ENCODE results near the gene FSD1L. TPM values are rescaled to one million over a fixed set of nuclear protein-coding genes. Genes with fewer than 3 reads are reported as not detected.

Gene FSD1L
- 3.4 and 3.5 TPM in 2 replicates for total RNA-seq

DNA sequence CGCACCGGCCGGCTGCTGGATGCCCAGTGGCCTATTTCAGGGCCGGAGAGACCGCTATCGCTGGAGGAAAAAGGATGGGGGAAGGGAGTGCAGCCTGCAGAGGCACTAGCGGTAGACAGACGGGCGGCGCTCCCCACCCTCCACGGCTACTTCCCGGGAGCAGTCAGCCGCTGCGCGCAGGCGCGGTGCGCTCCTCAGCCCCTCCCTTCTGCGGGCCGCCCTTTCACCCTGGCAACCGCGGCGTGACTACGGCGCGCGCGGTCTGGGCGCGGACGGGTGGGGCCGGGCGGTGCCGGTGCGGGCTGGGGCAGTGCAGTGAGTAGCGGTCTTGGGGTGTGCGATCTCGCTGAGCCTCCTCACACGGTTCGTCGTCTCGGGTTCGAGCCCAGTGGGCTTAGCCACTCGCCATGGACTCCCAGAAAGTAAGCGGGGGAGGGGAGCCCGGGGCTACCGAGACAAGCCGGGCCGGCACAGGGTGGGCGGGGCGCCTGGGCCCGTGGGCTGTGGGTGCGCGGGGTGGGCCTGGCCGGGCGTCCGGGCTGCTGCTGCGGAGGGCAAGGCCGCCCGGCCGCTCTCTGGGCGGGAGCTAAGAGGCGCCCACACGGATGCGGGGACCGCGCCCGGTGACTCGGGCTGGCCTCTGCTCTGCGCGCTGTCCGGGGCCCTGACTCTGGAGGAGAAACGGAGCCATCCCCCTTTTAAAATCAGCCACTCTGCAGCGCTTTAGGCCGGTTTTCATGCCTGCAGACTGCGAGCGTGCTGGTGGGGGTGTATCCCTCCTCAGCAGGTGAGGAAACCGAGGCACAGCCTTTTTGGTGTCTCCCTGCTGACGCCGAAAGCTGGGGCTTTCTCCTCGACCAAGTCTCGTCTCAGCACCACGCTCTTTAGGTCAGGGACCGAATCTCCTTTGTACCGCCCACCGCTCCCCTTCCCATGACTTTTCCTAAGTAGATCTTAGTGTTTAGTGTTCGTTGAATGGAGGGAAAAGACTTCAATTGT, at the start of gene FSD1L:
Gene FSD1L, plus strand, starts transcription at position 221 of the 999 bp plus-strand sequence. Its CDS starts 187 bp downstream, at position 408.
- Mint-ChIP-seq H3K27me3 (ENCODE audit: insufficient read depth) (peaks cover 9% of the 10 kb centered on the region), H3K27ac (peak within 1 kb of the TSS; percentile 75), H3K9me3 (no peaks in the 10 kb centered on the region), H3K4me3 (peak within 1 kb of the TSS; percentile 87), H3K4me1 (ENCODE audit: low read depth) (peaks cover 17% of the 10 kb centered on the region), H3K36me3 (ENCODE audit: low read depth) (no peaks in the 10 kb centered on the region)
- intact Hi-C loops (cut with micrococcal nuclease) = loop anchor here (1.0 to 5.0 kb wide), 6 partner anchors 43 to 480 kb away; partner anchors contain the start of genes FKTN and SLC44A1
- peak; percentile 80 for DNase-seq (ENCODE audit: low spot score)

DNA sequence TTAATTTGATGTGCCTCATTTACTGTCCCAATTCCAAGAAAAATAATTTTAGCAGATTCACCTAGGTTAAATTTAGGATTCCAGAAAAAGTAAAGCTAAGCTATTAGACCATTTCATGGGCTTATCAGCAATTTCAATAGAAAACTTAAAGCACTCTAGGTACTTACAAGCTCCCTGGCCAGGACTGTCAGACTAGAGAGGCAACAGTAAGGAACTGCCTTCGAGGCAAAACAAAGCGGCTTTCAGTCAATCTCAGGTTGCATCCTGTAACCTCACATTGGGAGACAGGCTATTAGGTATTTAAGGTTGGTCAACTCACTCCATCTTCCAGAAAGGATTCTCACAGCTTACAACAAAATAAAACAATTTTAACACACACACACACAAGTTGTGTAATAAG, 48.7 kb upstream of the FSD1L start:
- no peaks in the 10 kb centered on the region for H3K9me3 Mint-ChIP-seq
- DNase-seq (ENCODE audit: low spot score) = no peak
- H3K4me1 Mint-ChIP-seq (ENCODE audit: low read depth) = peaks cover 9% of the 10 kb centered on the region
- intact Hi-C loops (cut with micrococcal nuclease) = no loop called here
- no peak overlapping the region for H3K4me3 Mint-ChIP-seq
- no peaks in the 10 kb centered on the region for H3K36me3 Mint-ChIP-seq (ENCODE audit: low read depth)
- H3K27me3 Mint-ChIP-seq (ENCODE audit: insufficient read depth) = peaks cover 65% of the 10 kb centered on the region
- H3K27ac Mint-ChIP-seq = no peak overlapping the region

GRCh38 chr9:105401651-105402050, 46.2 kb upstream of the FSD1L start:
- intact Hi-C loops (cut with micrococcal nuclease) = no loop called here
- no peaks in the 10 kb centered on the region for H3K9me3 Mint-ChIP-seq
- H3K27ac Mint-ChIP-seq = no peak overlapping the region
- peaks cover 31% of the 10 kb centered on the region for H3K4me1 Mint-ChIP-seq (ENCODE audit: low read depth)
- no peak overlapping the region for H3K4me3 Mint-ChIP-seq
- peaks cover 61% of the 10 kb centered on the region for H3K27me3 Mint-ChIP-seq (ENCODE audit: insufficient read depth)
- H3K36me3 Mint-ChIP-seq (ENCODE audit: low read depth) = no peaks in the 10 kb centered on the region
- no peak for DNase-seq (ENCODE audit: low spot score)

DNA sequence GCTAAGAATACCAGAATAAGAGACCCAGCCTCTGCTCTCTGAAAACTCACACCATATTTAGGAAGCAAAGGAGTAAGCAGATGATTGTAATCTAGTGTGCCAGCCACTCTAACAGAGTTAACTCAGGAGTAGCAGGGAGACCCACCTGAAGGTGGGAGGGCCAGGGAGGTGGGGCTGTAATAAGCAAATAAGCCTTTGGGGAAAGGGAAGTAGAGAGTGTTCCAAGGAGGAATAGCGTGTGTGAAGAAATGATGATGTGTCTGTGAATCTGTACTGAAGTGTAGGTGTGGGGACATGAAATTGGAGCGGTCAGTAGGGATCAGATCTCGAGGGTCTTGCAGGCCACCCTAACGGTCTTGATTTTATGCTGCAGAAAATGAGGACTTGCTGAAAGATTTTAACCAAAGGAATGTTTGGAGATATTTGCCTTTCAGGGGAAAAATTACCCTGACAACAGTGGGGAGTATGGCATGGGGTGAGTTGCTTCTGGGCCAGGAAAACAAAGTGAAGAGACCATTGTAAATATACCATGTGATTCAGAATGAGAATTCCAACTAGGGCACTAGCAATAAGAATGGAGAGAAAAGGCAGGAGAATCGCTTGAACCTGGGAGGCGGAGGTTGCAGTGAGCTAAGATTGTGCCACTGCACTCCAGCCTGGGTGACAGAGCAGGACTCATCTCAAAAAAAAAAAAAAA, 44.1 kb upstream of the FSD1L start:
- H3K9me3 Mint-ChIP-seq = no peaks in the 10 kb centered on the region

DNA sequence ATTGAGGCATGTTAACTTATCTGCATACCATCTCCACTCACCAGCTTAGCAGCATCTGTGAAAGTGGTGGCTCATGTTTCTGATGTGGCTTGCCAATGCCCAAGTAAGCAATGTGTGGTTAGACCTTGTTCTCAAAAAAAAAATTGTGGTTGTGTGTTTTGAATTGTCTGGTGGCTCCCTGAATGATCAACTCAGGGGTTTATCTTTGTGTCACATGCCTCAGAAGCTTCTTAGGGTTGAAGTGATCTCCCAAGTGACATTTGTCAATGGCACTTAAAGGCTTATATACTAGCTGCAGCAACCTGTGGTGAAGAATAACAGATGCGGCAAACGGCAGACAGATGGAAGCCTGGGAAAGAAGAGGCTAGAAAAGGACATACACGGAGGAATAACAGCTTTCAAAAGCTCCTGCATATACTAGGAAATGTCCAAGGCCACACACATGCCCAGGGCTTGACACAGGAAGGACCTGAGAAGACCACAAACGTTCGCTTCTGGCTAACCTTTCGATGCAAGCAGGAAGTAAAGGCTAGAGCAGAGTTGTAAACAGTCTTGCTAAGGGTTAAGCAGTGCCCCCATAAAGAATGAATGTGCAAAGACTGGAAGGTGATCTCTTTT, 42.2 kb upstream of the FSD1L start:
- Mint-ChIP-seq H3K9me3 (no peaks in the 10 kb centered on the region), H3K4me1 (ENCODE audit: low read depth) (peaks cover 31% of the 10 kb centered on the region)

More for the DNA sequence above, 44.1 kb upstream of the FSD1L start:
- Mint-ChIP-seq H3K4me1 (ENCODE audit: low read depth) (peaks cover 31% of the 10 kb centered on the region), H3K4me3 (no peak overlapping the region), H3K27ac (no peak overlapping the region), H3K36me3 (ENCODE audit: low read depth) (peaks cover 2% of the 10 kb centered on the region), H3K27me3 (ENCODE audit: insufficient read depth) (peaks cover 56% of the 10 kb centered on the region)
- DNase-seq (ENCODE audit: low spot score) = no peak
- intact Hi-C loops (cut with micrococcal nuclease) = loop anchor here (2.0 kb wide), 1 partner anchor 45 kb away; the partner anchor contains the start of gene FSD1L

DNA sequence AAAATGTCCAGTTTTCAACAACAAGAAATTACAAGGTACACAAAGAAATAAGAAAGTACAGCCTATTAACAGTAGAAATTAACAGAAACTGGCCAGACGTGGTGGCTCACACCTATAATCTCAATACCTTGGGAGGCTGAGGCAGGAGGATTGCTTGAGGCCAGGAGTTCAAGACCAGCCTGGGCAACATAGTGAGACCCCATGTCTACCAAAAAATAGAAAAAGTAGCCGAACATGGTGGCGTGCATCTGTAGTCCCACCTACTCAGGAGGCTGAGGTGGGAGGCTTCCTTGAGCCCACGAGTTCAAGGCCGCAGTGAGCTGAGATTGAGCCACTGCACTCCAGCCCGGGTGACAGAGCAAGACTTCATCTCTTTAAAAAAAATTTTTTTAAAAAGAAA, 41.5 kb upstream of the FSD1L start:
- intact Hi-C loops (cut with micrococcal nuclease) = no loop called here
- no peak for DNase-seq (ENCODE audit: low spot score)
- Mint-ChIP-seq H3K4me3 (no peak overlapping the region), H3K4me1 (ENCODE audit: low read depth) (peaks cover 31% of the 10 kb centered on the region), H3K27me3 (ENCODE audit: insufficient read depth) (peaks cover 72% of the 10 kb centered on the region), H3K9me3 (no peaks in the 10 kb centered on the region), H3K27ac (no peak overlapping the region), H3K36me3 (ENCODE audit: low read depth) (peaks cover 2% of the 10 kb centered on the region)

More for the DNA sequence above, 42.2 kb upstream of the FSD1L start:
- Mint-ChIP-seq H3K36me3 (ENCODE audit: low read depth) (peaks cover 2% of the 10 kb centered on the region), H3K27ac (peak overlapping the region; percentile 90), H3K27me3 (ENCODE audit: insufficient read depth) (peaks cover 66% of the 10 kb centered on the region), H3K4me3 (peak overlapping the region; percentile 23)
- intact Hi-C loops (cut with micrococcal nuclease) = loop anchor here (1.0 to 2.0 kb wide), 5 partner anchors 20 to 414 kb away; partner anchors contain the start of genes FSD1L and SLC44A1
- DNase-seq (ENCODE audit: low spot score) = peak; percentile 61

DNA sequence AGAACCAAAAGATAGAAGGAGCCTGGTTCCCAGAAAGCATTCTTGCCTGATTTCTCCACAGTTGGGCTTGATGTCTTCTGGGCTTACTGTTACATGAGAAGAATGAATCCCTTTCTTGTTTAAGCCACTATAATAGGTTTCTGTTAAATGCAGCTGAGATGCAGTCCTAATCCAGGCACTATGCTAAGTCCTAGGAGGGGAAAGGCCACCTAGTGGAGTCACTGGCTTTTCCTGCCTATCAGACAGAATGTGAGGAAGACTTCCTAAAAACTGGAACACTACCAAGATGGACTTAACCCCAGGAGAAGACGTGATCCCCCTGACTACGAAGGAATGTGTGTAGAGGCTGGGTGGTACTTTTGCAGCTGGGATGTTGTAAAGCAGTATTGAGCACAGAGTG, 34.3 kb upstream of the FSD1L start:
- Mint-ChIP-seq H3K27ac (no peak overlapping the region), H3K36me3 (ENCODE audit: low read depth) (no peaks in the 10 kb centered on the region), H3K27me3 (ENCODE audit: insufficient read depth) (peaks cover 59% of the 10 kb centered on the region), H3K9me3 (no peaks in the 10 kb centered on the region), H3K4me1 (ENCODE audit: low read depth) (peaks cover 13% of the 10 kb centered on the region), H3K4me3 (no peak overlapping the region)
- DNase-seq (ENCODE audit: low spot score) = no peak
- intact Hi-C loops (cut with micrococcal nuclease) = no loop called here

- DNase-seq (ENCODE audit: low spot score) = peak; percentile 25
- H3K27ac Mint-ChIP-seq = no peak overlapping the region
These were observed 32.7 kb upstream of the FSD1L start for GRCh38 chr9:105414947-105415661.

GRCh38 chr9:105415662-105415980, 32.2 kb upstream of the FSD1L start:
- DNase-seq (ENCODE audit: low spot score) = no peak
- Mint-ChIP-seq H3K27ac (no peak overlapping the region), H3K36me3 (ENCODE audit: low read depth) (no peaks in the 10 kb centered on the region), H3K27me3 (ENCODE audit: insufficient read depth) (peaks cover 41% of the 10 kb centered on the region), H3K4me3 (no peak overlapping the region), H3K4me1 (ENCODE audit: low read depth) (peaks cover 13% of the 10 kb centered on the region), H3K9me3 (no peaks in the 10 kb centered on the region)
- intact Hi-C loops (cut with micrococcal nuclease) = loop anchor here (1.0 to 2.0 kb wide), 6 partner anchors 171 to 635 kb away; partner anchors contain the start of gene SLC44A1

More at GRCh38 chr9:105414947-105415661, 32.7 kb upstream of the FSD1L start:
- H3K9me3 Mint-ChIP-seq = no peaks in the 10 kb centered on the region
- intact Hi-C loops (cut with micrococcal nuclease) = loop anchor here (1.0 to 2.0 kb wide), 6 partner anchors 170 to 634 kb away; partner anchors contain the start of gene SLC44A1
- H3K4me1 Mint-ChIP-seq (ENCODE audit: low read depth) = peaks cover 13% of the 10 kb centered on the region
- peaks cover 46% of the 10 kb centered on the region for H3K27me3 Mint-ChIP-seq (ENCODE audit: insufficient read depth)
- no peaks in the 10 kb centered on the region for H3K36me3 Mint-ChIP-seq (ENCODE audit: low read depth)
- H3K4me3 Mint-ChIP-seq = no peak overlapping the region

GRCh38 chr9:105416840-105417239, 31.0 kb upstream of the FSD1L start:
- no peaks in the 10 kb centered on the region for H3K36me3 Mint-ChIP-seq (ENCODE audit: low read depth)
- intact Hi-C loops (cut with micrococcal nuclease) = loop anchor here (2.0 kb wide), 1 partner anchor 670 kb away; the partner anchor contains the start of gene NIPSNAP3A

DNA sequence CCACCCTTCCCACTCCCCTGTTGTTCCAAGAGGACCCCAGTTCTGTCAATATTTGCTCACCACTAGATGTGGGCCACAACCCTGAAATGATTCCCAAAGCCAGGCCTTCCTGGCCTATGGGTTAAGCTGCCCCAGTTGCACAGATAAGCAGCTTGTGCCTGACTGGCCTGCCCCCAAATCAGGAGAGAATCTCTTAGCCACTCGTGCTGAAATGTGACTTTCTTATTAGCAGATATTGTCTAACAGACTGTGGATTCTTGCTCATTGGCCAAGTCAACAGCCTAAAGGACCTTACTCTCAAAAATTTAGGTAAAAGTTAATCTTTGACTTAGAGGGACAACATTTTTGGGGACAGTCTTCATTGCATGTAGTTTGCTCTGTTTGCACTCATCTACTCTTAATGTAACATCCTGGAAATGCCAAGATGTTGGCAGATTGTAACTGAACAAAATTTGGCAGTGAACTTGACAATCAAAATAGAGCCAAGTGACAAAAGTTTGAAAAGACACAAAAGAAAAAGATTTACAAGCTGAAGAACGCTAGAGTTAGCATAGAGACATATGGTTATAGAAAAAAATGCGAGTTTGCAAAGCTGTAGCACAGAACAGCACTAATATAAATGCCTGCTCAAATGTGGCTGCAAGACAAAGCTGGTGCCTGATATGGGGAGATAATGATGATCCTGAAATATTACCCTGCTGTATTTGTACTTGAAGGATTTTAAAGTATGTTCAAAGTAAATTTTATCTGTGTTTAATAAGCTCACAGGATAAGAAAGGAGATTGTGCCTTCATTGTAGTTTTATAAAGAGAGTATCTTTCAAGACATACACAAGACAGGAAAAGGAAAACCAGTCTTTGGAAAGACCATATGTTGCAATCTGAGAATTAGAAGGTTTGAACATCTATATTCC, 29.0 kb upstream of the FSD1L start:
- no peak for DNase-seq (ENCODE audit: low spot score)
- no peaks in the 10 kb centered on the region for H3K9me3 Mint-ChIP-seq
- intact Hi-C loops (cut with micrococcal nuclease) = no loop called here
- no peak overlapping the region for H3K4me3 Mint-ChIP-seq
- peaks cover 20% of the 10 kb centered on the region for H3K27me3 Mint-ChIP-seq (ENCODE audit: insufficient read depth)
- H3K27ac Mint-ChIP-seq = no peak overlapping the region
- peaks cover 13% of the 10 kb centered on the region for H3K4me1 Mint-ChIP-seq (ENCODE audit: low read depth)
- H3K36me3 Mint-ChIP-seq (ENCODE audit: low read depth) = no peaks in the 10 kb centered on the region

More at GRCh38 chr9:105416840-105417239, 31.0 kb upstream of the FSD1L start:
- no peaks in the 10 kb centered on the region for H3K9me3 Mint-ChIP-seq
- no peak overlapping the region for H3K27ac Mint-ChIP-seq
- H3K27me3 Mint-ChIP-seq (ENCODE audit: insufficient read depth) = peaks cover 35% of the 10 kb centered on the region
- DNase-seq (ENCODE audit: low spot score) = no peak
- peaks cover 13% of the 10 kb centered on the region for H3K4me1 Mint-ChIP-seq (ENCODE audit: low read depth)
- H3K4me3 Mint-ChIP-seq = no peak overlapping the region
